ENCODE results near the gene COA5. TPM values are rescaled to one million over a fixed set of nuclear protein-coding genes. Genes with fewer than 3 reads are reported as not detected.

COA5 gene
- total and polyA plus RNA-seq, 2 experiments from 2014 or later, result 64.0 to 88.8 TPM

GRCh38 chr2:98561902-98562695 is 46.2 kb downstream of the COA5 start:
- peak in 1 of 2 donors; percentile 15 for DNase-seq (ENCODE audit: low read depth in 1 of 2, low spot score in 1 of 2)
- no peak overlapping the region for H3K4me3 ChIP-seq
- peaks cover 5% of the 10 kb centered on the region for H3K4me1 ChIP-seq (ENCODE audit: low read depth)
- no peaks in the 10 kb centered on the region for H3K27me3 ChIP-seq
- TF ChIP-seq CTCF (IDR thresholded peaks at IDR 0.05; ENCODE audit: low read depth, low read length), result no peak
- H3K27ac ChIP-seq, result no peak overlapping the region
- H3K36me3 ChIP-seq, result no peaks in the 10 kb centered on the region
- no peaks in the 10 kb centered on the region for H3K9me3 ChIP-seq (ENCODE audit: low read depth)

- DNase-seq (ENCODE audit: low read depth in 1 of 2, low spot score in 1 of 2), result no peak
- H3K4me1 ChIP-seq (ENCODE audit: low read depth), result peaks cover 5% of the 10 kb centered on the region
- H3K9me3 ChIP-seq (ENCODE audit: low read depth), result no peaks in the 10 kb centered on the region
- no peak overlapping the region for H3K4me3 ChIP-seq
- H3K27me3 ChIP-seq, result no peaks in the 10 kb centered on the region
- H3K36me3 ChIP-seq, result no peaks in the 10 kb centered on the region
- no peak overlapping the region for H3K27ac ChIP-seq
- no peak for TF ChIP-seq CTCF (IDR thresholded peaks at IDR 0.05; ENCODE audit: low read depth, low read length)
Measured at GRCh38 chr2:98561018-98561417, 47.3 kb downstream of the COA5 start.

GRCh38 chr2:98560256-98560771 is 48.0 kb downstream of the COA5 start:
- no peaks in the 10 kb centered on the region for H3K36me3 ChIP-seq
- peak in 1 of 2 donors; percentile 93 for DNase-seq (ENCODE audit: low read depth in 1 of 2, low spot score in 1 of 2)
- no peaks in the 10 kb centered on the region for H3K9me3 ChIP-seq (ENCODE audit: low read depth)
- H3K27me3 ChIP-seq, result no peaks in the 10 kb centered on the region
- H3K27ac ChIP-seq, result no peak overlapping the region
- TF ChIP-seq CTCF (IDR thresholded peaks at IDR 0.05; ENCODE audit: low read depth, low read length), result no peak
- H3K4me1 ChIP-seq (ENCODE audit: low read depth), result peaks cover 5% of the 10 kb centered on the region
- no peak overlapping the region for H3K4me3 ChIP-seq

- H3K27me3 ChIP-seq, result no peaks in the 10 kb centered on the region
- no peaks in the 10 kb centered on the region for H3K9me3 ChIP-seq (ENCODE audit: low read depth)
- peak in 1 of 2 donors; percentile 6 for DNase-seq (ENCODE audit: low read depth in 1 of 2, low spot score in 1 of 2)
- TF ChIP-seq CTCF (IDR thresholded peaks at IDR 0.05; ENCODE audit: low read depth, low read length), result no peak
- H3K36me3 ChIP-seq, result no peaks in the 10 kb centered on the region
- H3K27ac ChIP-seq, result no peak overlapping the region
- H3K4me1 ChIP-seq (ENCODE audit: low read depth), result peaks cover 5% of the 10 kb centered on the region
- no peak overlapping the region for H3K4me3 ChIP-seq
Measured at GRCh38 chr2:98559581-98559980, 48.7 kb downstream of the COA5 start.

GRCh38 chr2:98558852-98559530 is 49.3 kb downstream of the COA5 start:
- no peak overlapping the region for H3K4me3 ChIP-seq
- peaks cover 5% of the 10 kb centered on the region for H3K4me1 ChIP-seq (ENCODE audit: low read depth)
- H3K27ac ChIP-seq, result no peak overlapping the region
- no peaks in the 10 kb centered on the region for H3K27me3 ChIP-seq
- no peak for TF ChIP-seq CTCF (IDR thresholded peaks at IDR 0.05; ENCODE audit: low read depth, low read length)
- no peaks in the 10 kb centered on the region for H3K36me3 ChIP-seq
- H3K9me3 ChIP-seq (ENCODE audit: low read depth), result no peaks in the 10 kb centered on the region
- DNase-seq (ENCODE audit: low read depth in 1 of 2, low spot score in 1 of 2), result no peak

All from cardiac muscle cell (in vitro differentiated cells and primary cell).